HG02642 (cell line): Measurements from ENCODE around the gene ITGA2.

Experiments
- ATAC-seq: cut with Tn5 transposase; IDR thresholded peaks from one replicate; pipeline ENCODE4 v1.9.1; 2021; ENCODE audit warnings: mild to moderate bottlenecking; ENCODE audit not compliant: unreplicated experiment, poor library complexity

ITGA2 gene

DNA sequence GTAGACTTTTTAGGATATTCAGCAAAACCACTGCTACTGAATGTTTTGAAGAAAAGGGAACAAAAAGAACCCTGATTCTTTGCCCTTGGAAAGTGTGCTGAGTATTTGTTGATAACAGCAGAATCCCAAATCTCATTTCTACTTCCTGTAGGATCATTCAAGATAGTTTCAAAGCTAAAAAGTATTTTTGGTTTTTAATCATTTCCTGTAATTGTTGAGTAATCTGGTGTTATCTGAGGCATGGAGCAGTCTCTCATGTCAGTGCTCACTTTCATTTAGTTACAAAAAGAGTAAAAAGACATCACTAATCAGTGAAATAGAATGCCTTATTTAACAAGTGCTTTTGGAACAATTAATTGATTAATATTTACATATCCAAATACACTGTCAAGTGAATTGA lies 56.1 kb downstream of the ITGA2 start:
- ATAC-seq: no peak

DNA sequence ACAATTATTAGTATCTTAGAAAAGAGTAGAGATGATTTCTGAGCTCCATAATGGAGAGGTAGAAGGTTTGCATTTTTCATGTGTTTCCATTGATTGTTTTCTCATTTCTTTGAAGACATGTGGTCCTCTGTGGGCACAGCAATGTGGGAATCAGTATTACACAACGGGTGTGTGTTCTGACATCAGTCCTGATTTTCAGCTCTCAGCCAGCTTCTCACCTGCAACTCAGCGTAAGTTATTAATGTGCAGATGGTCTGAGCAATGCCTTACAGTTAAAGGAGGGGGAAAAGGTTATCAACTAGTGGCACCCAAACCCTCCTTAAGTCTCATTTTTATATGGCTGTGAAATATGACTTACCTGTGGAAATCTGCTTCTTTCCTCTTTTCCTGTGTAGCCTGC lies 59.1 kb downstream of the ITGA2 start:
- no peak for ATAC-seq

DNA sequence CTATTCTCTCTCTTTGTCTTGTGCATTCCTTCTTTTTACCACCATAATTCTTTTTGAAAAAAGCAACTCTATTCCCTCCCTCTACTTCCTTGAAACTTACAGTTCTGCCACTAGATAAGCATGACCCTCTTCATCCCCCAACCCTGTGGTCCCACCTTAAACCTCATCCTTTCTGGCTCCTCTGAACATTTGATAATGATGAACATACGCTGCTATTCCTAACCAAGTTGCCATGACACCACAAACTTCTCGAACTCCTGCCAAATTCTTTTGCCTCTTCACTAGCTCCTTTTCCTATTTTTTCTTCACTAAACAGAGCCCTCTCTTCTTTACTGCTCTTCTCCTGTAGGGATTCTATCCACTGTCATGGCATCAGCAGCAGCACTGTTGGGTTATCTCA lies 63.3 kb downstream of the ITGA2 start:
- ATAC-seq: no peak

DNA sequence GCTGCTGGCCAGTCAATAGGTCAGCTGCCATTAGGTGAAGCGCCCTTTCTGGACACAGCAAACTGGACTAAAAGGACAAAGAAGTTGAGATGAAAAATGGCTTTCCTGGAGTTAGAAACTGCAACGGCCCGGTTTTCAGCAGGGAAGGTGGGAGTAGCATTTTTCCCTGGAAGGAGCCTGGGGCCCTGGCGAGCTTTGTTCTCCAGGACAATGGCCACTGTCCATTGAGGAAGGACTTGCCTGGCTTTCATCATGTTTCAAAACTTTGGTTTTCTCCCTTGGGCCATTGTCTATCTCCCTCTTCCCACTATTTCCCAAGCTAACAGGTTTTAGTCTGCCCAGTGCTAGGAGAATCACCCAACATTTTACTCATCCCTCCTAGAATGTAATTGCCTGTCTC lies 64.2 kb downstream of the ITGA2 start:
- ATAC-seq: no peak

DNA sequence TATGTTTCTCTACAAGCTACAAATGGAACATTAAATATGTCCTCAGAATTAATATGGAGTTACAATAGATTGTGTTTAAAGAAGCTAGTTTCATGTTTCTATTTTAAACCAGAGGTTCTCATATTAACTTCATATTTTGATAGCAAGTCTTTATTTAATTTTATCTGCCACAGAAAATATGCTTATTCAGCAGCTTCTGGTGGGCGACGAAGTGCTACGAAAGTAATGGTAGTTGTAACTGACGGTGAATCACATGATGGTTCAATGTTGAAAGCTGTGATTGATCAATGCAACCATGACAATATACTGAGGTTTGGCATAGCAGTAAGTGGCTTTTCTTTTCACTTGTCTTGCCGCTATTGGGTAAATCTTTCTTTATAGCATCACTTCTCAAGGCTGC lies 66.2 kb downstream of the ITGA2 start:
- ATAC-seq: no peak

DNA sequence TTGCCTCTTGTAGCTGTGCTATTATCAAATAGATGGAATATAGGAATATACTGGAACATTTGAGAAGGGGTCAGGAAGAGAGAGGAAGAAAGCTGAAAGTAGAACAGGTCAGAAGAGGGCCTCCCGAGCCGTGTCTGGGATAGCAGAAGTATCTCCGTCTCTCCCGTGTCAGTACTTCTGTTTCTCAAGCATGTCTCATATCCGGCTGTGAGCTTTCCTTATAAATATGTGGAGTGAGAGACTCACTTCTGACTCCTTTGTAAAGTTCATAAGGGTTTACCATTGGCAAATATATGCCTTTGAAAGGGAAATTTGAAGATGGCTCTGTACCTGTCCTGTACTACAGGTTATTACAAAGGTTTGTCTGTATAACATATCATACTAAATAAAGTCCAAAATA lies 70.1 kb downstream of the ITGA2 start:
- ATAC-seq: no peak

DNA sequence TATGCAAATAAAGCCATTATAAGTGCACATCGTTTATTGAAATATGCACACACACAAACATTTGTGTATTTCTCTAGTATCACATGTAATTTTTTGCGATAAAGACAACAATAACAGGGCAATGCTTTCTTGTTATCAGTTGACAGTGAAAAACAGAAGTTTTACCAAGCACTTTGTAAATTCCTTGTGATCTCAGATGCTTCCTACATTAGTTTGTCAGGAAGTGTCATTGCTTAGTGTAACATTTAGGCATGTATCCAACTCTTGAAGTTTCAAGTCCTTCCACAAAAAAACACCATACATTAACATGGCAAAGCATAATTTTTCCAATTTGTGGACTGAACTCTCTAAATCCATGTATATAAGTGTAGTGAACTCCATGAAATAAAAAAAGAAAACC lies 74.0 kb downstream of the ITGA2 start:
- no peak for ATAC-seq

DNA sequence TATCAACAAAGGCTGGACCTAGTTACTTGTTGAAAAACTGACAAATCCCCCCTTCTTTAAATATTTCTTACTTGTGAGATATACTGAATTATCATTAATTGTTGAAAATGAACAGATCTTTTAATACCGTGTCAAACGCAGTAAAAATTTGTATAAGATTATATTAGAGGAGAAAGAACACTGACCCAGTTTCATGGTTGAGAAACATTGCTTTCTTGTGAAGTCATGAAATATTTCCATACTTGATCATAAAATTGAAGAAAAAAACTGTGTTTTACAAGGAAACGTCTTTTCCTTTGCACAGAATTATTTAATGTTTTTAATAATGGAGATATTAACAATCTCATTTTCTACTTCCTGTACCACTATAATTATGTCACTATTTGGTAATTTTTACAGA lies 74.6 kb downstream of the ITGA2 start:
- ATAC-seq: no peak

DNA sequence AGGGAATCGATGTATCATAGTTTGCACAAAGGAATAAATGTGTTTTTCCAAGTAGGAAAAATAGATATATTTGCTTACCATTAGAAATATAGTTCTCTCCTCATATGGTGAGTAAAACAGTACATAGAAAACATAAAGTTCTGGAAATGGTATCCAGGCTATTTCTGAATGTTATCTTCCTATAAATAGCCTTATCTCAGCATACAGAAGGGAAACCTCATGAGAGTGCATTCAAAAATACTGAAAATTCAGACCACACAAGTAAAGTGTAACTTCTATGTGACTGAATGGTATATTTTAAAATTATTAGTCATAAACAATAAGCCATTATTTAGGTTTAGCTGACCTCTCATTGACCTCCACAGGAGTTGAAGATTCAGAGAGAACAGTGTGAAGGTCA lies 76.9 kb downstream of the ITGA2 start:
- no peak for ATAC-seq

DNA sequence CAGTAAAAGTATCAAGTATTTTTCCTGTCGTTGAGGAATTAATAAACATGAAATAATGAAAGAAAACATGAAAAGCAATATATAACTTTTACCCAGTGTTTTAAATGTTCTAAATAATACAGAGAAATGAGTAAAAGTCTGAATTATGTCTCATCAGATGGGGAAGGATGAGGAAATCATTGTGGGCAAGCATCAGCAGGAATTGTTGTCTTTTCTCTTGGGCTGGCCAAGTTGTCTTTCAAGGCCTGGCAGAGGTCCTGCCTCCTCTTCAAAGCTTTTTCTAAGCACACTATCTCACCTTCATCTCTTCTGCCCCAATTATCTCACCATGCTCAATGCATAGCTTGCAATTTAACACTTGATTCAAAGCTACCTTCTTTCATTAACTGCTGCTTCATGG lies 78.5 kb downstream of the ITGA2 start:
- ATAC-seq: no peak

DNA sequence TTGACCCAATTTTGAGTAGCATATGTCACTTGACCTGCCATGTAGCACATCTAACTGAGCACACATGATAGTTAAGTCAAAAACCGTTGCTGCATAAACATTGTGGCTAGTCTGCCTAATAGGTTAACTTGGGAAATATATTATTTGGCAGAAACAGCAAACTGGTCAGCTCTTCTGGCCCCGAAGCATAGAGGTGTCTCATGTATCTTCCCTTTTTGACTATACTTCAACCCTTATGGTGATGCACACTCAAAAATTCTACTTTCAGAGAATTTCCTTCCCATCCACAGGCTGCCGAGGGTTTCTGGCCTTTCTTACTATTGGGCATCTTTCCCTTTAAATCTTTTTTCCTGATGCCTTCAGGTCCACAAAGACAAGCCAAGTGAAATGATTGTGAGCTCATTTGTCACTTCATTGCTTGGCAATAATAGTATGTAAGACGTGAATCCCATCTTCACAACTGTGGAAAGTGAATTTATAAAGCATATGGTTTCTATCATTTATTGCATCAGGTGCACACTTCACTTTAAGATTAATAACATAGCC lies 79.2 kb downstream of the ITGA2 start:
- ATAC-seq: no peak

DNA sequence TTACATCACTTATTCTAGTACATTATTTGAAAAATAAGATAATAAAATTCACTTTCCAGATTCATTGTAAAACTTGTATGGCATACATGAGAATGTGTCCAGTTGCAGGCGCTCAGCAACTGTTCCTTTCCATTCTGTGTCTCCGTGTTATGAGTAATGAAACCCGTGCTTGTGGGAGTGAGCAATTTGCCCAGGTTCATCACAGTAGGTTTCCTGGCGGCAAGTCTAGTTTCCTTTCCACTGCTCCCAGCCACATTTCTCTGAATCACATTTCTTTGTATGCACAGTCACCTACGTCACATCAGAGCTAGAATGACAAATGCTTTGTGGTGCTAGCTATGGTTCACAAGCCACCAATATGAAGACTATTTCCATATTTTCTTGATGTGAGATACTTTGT lies 80.5 kb downstream of the ITGA2 start:
- ATAC-seq: no peak

DNA sequence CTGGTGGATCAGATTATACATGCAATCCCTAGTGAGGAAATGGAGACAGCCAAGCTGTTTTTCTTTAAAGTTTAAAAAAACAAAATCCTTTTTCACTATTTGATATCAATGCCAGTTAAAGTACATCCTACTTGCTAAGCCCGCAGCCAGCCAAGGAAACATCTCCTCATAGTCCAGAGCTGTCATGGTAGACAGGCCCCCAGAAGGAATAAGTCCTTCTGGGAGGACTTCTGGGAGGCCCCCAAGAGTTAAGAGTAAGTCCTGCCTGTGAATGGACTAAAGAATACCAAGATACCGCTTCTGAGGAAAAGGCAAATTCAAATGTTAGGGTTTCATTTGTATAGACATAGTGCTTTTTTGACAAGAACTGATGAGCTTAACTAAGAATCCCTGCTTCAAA lies 82.1 kb downstream of the ITGA2 start:
- ATAC-seq: no peak

DNA sequence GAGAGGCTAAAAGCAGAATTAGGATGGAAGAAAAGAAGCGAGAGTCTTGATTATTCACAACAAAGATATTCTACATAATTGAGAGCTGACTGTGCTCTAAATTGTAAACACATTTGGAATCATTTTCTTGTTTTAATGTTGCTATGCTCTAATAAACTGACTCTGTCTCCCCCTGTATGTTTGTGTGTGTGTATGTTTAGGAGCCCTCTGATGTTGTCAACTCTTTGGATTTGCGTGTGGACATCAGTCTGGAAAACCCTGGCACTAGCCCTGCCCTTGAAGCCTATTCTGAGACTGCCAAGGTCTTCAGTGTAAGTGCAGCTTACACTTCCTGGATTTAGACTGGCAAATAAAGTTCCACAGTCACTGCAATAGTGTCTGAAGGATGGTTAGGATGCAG lies 82.6 kb downstream of the ITGA2 start:
- ATAC-seq: no peak

DNA sequence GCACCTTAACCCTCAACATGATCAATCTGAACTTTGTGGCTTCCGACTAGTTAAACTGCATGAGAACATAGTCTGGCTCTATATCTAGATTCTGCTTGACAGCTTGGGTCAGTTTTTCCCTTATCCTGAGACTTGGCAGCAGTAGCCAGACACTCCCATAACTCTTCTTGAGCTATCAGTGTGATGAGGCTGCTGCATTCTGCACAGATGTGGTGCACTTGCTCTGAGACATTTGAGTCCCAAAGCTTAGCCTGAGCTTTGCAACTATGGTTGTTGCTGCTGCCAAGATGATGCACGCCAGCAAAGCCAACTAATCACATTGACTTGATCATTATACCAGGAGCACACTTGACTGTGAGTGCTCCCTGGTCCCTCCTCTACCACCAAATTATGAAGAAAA lies 84.2 kb downstream of the ITGA2 start:
- no peak for ATAC-seq

DNA sequence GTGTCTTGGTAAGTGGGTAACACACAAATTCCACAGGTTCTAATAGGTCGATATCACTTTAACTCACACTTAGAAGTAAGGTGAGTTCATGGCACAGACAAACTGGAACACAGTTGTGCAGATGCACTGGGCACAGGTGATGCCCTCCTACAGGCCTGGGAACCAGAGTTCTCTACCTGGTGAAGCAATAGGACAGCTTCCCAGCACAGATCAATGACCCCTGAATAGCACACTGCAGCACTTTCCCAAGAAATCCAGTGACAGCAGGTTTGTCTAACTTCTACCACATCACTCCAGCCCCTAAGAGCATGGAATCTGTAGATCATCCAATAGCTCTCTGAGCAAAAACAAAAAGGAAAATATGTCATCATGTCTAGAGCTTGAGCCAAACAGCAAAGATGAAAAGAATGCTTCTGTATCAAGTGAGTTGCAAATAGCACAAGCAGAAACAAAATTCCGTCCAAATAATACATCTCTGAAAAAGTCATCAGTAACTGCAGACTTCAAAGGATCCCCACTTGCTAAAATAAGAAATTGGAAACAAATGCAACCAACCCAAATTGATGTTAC lies 86.9 kb downstream of the ITGA2 start:
- no peak for ATAC-seq

DNA sequence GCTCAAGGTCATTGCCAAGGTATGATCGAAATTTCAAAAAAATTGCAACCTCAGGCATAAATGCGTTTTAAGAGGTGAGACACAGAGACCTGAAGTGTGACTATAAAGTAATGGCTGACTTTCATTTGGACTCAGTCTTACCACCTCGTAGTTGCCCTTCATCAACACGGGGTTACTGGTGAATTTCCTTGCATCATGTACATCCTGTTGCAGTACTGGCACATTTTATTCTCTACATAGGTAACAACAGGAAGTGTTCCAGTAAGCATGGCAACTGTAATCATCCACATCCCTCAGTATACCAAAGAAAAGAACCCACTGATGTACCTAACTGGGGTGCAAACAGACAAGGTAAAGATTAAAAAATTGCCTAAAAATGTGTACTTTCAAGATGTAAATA lies 91.1 kb downstream of the ITGA2 start:
- no peak for ATAC-seq

DNA sequence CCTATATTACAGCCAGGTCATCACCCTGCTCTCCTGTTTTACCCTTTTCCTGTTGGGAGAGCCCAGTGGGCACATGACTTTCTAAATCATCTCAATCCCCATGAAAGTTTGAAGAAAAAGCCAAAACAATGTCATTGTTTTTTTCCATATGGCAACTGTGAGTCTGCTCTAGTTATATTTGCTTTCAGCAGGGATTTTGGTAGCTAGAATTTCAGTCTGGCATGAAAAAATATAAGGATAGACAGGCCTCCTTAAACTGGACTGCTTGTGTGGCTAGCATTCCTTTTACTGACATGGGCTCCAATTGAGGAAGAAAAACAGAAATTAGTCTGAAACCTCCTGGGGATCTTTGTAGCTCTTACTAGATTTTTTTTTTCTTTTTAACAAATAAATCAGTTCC lies 94.8 kb downstream of the ITGA2 start:
- ATAC-seq: no peak

DNA sequence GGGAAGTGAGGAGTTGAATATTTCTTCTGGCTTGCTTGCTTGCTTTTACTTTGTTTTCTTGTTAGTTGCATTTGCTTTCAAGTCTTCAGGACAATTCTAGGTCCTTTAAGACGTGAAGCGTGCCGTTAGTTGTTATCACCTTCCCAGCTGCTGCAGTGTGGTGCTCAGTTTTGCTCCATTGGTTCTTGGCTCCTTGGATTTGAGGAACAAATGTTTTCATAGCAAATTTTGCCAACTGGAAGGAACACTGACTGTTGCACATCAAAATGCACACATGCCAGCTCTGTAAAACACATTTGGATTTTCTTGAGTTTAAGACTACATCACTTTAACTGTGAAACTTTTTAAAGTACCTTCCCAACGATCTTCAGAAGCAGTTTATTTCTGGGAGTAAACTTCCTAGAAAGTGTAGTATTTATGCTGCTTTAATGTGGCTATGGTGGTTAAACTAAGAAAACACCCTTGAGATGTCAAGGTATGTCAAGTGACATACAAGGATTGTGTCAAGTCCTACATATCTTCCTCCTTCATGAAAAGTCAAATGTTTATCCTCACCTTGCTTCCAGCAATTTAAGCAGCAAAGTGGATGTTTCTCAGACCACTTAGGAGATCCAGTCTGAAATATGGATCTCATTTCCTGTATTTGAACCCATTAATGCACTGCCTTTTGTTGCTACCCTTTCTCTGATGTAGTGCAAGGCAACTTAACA lies 95.5 kb downstream of the ITGA2 start:
- ATAC-seq: no peak

DNA sequence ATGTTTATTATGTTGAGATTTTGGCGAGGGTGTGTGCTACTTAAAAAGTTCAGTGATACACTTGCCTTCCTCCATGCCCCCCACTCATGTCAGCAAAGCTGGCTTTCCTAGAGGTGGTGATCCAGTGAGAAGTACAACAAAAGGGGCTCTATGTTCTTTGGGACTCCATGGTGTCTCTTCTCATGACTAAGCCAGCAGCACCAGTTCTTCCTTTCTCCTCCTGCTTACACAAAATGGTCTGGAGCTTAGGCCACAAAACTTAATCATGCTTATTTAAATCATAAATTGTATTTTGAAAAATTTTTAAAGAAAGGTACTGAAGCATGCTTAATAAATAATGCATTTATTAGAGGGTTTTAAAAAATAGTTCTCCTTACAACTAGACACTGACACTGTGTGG lies 98.0 kb downstream of the ITGA2 start:
- no peak for ATAC-seq

DNA sequence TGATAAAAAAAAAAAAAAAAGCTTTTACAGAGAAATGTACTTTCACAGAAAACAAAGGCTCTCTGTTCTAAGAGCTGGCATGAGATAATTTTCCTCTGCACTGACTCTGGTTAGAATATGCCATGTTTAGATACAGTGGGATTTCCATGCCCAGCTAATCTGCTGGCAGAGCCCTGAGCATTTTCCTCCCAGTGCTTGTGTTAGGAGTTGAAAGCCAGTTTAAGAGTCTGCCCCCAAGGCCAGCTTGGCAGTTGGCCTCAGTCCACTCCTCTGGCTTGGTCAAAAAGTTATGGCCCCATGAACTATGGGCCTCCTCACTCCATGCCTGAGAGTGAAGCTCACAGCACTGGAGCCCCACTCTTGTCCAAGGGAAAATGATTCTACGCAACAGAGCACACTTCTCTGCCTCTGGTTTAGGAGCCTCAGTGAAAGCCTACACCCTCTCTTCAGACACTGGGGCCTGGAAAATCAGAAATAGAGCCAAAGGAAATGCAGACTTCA lies 98.5 kb downstream of the ITGA2 start:
- no peak for ATAC-seq

DNA sequence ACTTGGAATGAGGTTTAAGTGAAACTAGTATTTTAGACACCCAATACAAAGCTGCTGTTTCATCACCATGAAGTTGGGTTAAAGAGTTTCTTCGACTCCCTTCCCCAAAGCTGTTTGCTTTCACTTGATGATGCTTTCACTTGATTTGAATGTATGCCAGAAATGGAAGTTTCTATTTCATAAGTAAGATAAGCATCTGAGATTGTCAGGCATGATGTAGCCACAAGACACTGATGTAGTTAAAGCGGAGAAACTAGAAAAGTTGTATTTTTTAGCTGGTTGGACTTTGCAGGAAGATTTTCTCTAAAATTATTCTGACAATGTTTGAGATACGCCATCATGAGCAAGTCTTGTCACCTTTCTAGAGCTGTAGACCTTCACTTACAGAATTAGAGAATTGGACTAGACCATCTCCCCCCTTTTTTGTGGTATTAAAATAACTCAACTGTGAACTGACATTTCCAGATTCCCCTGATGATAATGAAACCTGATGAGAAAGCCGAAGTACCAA lies 100.4 kb downstream of the ITGA2 start:
- ATAC-seq: peak; percentile 79
